ENCODE results near the gene ADAM20.
"Not testable (repeated sequence)": the region's sequence is repeated elsewhere in the genome, so short reads cannot be mapped to it uniquely, and the experiment has no call there.

ADAM20 gene

GRCh38 chr14:70534904-70535303, at the start of gene ADAM20:
ADAM20 (minus strand) TSS chr14:70535004; CDS start chr14:70524757, 10,247 bp downstream.
- DNase-seq (ENCODE audit: low spot score): no peak

GRCh38 chr14:70576891-70577290, 42.1 kb upstream of the ADAM20 start:
- no peak for DNase-seq (ENCODE audit: low spot score)

GRCh38 chr14:70573050-70573449, 38.2 kb upstream of the ADAM20 start:
- DNase-seq (ENCODE audit: low spot score): no peak

- no peak for DNase-seq (ENCODE audit: low spot score)
Measured at GRCh38 chr14:70571139-70571538, 36.3 kb upstream of the ADAM20 start.

- DNase-seq (ENCODE audit: low spot score): peak; percentile 39
Measured at GRCh38 chr14:70567791-70568190, 33.0 kb upstream of the ADAM20 start.

- no peak for DNase-seq (ENCODE audit: low spot score)
Measured at GRCh38 chr14:70563869-70564268, 29.1 kb upstream of the ADAM20 start.

GRCh38 chr14:70563417-70563816, 28.6 kb upstream of the ADAM20 start:
- DNase-seq (ENCODE audit: low spot score): no peak

- no peak for DNase-seq (ENCODE audit: low spot score)
Measured at GRCh38 chr14:70558356-70558755, 23.6 kb upstream of the ADAM20 start.

- no peak for DNase-seq (ENCODE audit: low spot score)
Measured at GRCh38 chr14:70555890-70556289, 21.1 kb upstream of the ADAM20 start.

GRCh38 chr14:70538087-70538486, 3.3 kb upstream of the ADAM20 start:
- DNase-seq (ENCODE audit: low spot score): no peak

- no peak for DNase-seq (ENCODE audit: low spot score)
Measured at GRCh38 chr14:70536830-70537229, 2.0 kb upstream of the ADAM20 start.

- DNase-seq (ENCODE audit: low spot score): no peak
Measured at GRCh38 chr14:70530417-70530816, 4.4 kb downstream of the ADAM20 start.

GRCh38 chr14:70527501-70528105, 7.2 kb downstream of the ADAM20 start:
- no peak for DNase-seq (ENCODE audit: low spot score)

GRCh38 chr14:70525691-70526090, 9.1 kb downstream of the ADAM20 start:
- DNase-seq (ENCODE audit: low spot score): no peak

- no peak for DNase-seq (ENCODE audit: low spot score)
Measured at GRCh38 chr14:70515811-70516210, 19.0 kb downstream of the ADAM20 start.

- DNase-seq (ENCODE audit: low spot score): no peak
Measured at GRCh38 chr14:70514168-70515069, 20.4 kb downstream of the ADAM20 start.

GRCh38 chr14:70498191-70498590, 36.6 kb downstream of the ADAM20 start:
- no peak for DNase-seq (ENCODE audit: low spot score)

GRCh38 chr14:70489579-70490200, 45.1 kb downstream of the ADAM20 start:
- DNase-seq (ENCODE audit: low spot score): no peak

GRCh38 chr14:70477356-70478105, 57.3 kb downstream of the ADAM20 start:
- not testable (repeated sequence) for DNase-seq (ENCODE audit: low spot score)

GRCh38 chr14:70475459-70475858, 59.3 kb downstream of the ADAM20 start:
- not testable (repeated sequence) for DNase-seq (ENCODE audit: low spot score)

GRCh38 chr14:70473825-70474224, 61.0 kb downstream of the ADAM20 start:
- DNase-seq (ENCODE audit: low spot score): no peak
